Tibial nerve (tissue), 4 donors: Measurements from ENCODE around the gene EBF3. TPM values are rescaled to one million over a fixed set of nuclear protein-coding genes. Genes with fewer than 3 reads are reported as not detected.

ENCODE experiments used
- DNase-seq, 2 donors: peaks; one replicate each; pipeline ENCODE4 v3.0.0-alpha.2; 2019; ENCODE audit warnings: low spot score in 2 of 2
- H3K27ac ChIP-seq, 4 donors: fragments of 200-600 bp; sonication (generic) in 3 of 4; one replicate each; pipeline ENCODE4 v1.5.1; 2017 to 2019; ENCODE audit warnings: mild to moderate bottlenecking in 1 of 4
- H3K27me3 ChIP-seq, 2 donors: fragments of 200-600 bp; sonication (generic) in 1 of 2; one replicate each; pipeline versions ENCODE4 v1.5.1 to v1.6.0; 2017 to 2019
- H3K36me3 ChIP-seq, 3 donors: fragments of 200-600 bp; sonication (generic); one replicate each; pipeline ENCODE4 v1.5.1; 2018 to 2019
- H3K4me1 ChIP-seq, 4 donors: fragments of 200-600 bp; sonication (generic) in 3 of 4; one replicate each; pipeline ENCODE4 v1.5.1; 2017 to 2019
- H3K4me3 ChIP-seq, 4 donors: fragments of 200-600 bp; sonication (generic) in 3 of 4; one replicate each; pipeline ENCODE4 v1.5.1; 2017 to 2019; ENCODE audit warnings: mild to moderate bottlenecking in 1 of 4, moderate library complexity in 1 of 4
- H3K9me3 ChIP-seq, 4 donors: fragments of 200-600 bp; sonication (generic) in 3 of 4; one replicate each; pipeline ENCODE4 v1.5.1; 2017 to 2019
- CTCF ChIP-seq, 5 experiments: fragments of 200-600 bp in 3 of 5; fragments of 450-650 bp in 2 of 5; sonication (generic) in 3 of 5; IDR thresholded peaks; one replicate each; pipeline ENCODE4 v1.5.1; 2016 to 2019; ENCODE audit warnings: antibody characterized with exemption in 5 of 5, mild to moderate bottlenecking in 3 of 5, moderate library complexity in 2 of 5
- EP300 ChIP-seq, 2 donors: sonication (generic); formaldehyde crosslinking; IDR thresholded peaks; one replicate each; pipeline ENCODE4 v1.6.1; 2017; ENCODE audit warnings: antibody characterized with exemption in 2 of 2, mild to moderate bottlenecking in 1 of 2
- POLR2A ChIP-seq, 2 donors: fragments of 450-650 bp; IDR thresholded peaks; one replicate each; pipeline ENCODE4 v1.6.1; 2017; ENCODE audit warnings: antibody characterized with exemption in 2 of 2, mild to moderate bottlenecking in 2 of 2, moderate library complexity in 2 of 2
- WGBS, 2 donors: methylation state at CpG; one replicate each; pipeline ENCODE4 v1.1.5; 2018; 5-methylcytosine and 5-hydroxymethylcytosine counted together
- total RNA-seq, 4 donors: library from RNA; depleted of rRNA; stranded (reverse); fragments of >200 nt; gene quantifications; one replicate each; pipeline ENCODE4 v1.1.0, GENCODE V29; 2016

Gene EBF3
- total RNA-seq, 4 donors from 2014 or later, result 27.3 to 41.0 (median 31.2) TPM

GRCh38 chr10:129919358-129919757, 44.7 kb downstream of the EBF3 start:
- H3K36me3 ChIP-seq, result no peaks in the 10 kb centered on the region
- no peak overlapping the region for H3K27ac ChIP-seq
- TF ChIP-seq CTCF (IDR thresholded peaks at IDR 0.05) (no peak), POLR2A (IDR thresholded peaks at IDR 0.05) (no peak), EP300 (IDR thresholded peaks at IDR 0.05) (no peak)
- no peak overlapping the region for H3K4me3 ChIP-seq
- 85 to 98% methylated on average over 4 of the region's 4 CpGs for WGBS, 2 donors
- no peaks in the 10 kb centered on the region for H3K9me3 ChIP-seq
- H3K4me1 ChIP-seq, result peaks cover 0 to 17% (median 0%) of the 10 kb centered on the region in 4 donors
- H3K27me3 ChIP-seq, result no peaks in the 10 kb centered on the region
- DNase-seq, result no peak

GRCh38 chr10:129918836-129919235, 45.2 kb downstream of the EBF3 start:
- TF ChIP-seq EP300 (IDR thresholded peaks at IDR 0.05), result no peak
- TF ChIP-seq POLR2A (IDR thresholded peaks at IDR 0.05), result no peak
- TF ChIP-seq CTCF (IDR thresholded peaks at IDR 0.05), result no peak
- Histone ChIP-seq H3K36me3 (no peaks in the 10 kb centered on the region), H3K4me1 (peaks cover 0 to 21% (median 0%) of the 10 kb centered on the region in 4 donors), H3K4me3 (no peak overlapping the region), H3K9me3 (no peaks in the 10 kb centered on the region), H3K27ac (no peak overlapping the region), H3K27me3 (no peaks in the 10 kb centered on the region)
- WGBS, 2 donors, result 81 to 92% methylated on average over 8 of the region's 8 CpGs
- no peak for DNase-seq

- no peak for DNase-seq
- no peaks in the 10 kb centered on the region for H3K36me3 ChIP-seq
- no peak overlapping the region for H3K27ac ChIP-seq
- TF ChIP-seq EP300 (IDR thresholded peaks at IDR 0.05) (no peak), POLR2A (IDR thresholded peaks at IDR 0.05) (no peak), CTCF (IDR thresholded peaks at IDR 0.05) (no peak)
- WGBS, 2 donors, result 84 to 89% methylated on average over 9 of the region's 9 CpGs
- no peak overlapping the region for H3K4me3 ChIP-seq
- no peaks in the 10 kb centered on the region for H3K9me3 ChIP-seq
- no peaks in the 10 kb centered on the region for H3K27me3 ChIP-seq
- H3K4me1 ChIP-seq, result peaks cover 0 to 24% (median 0%) of the 10 kb centered on the region in 4 donors
Observed at GRCh38 chr10:129918401-129918800, 45.7 kb downstream of the EBF3 start.

- no peaks in the 10 kb centered on the region for H3K36me3 ChIP-seq
- no peaks in the 10 kb centered on the region for H3K9me3 ChIP-seq
- H3K4me3 ChIP-seq, result no peak overlapping the region
- no peak overlapping the region for H3K27ac ChIP-seq
- no peak for TF ChIP-seq POLR2A (IDR thresholded peaks at IDR 0.05)
- no peak for TF ChIP-seq CTCF (IDR thresholded peaks at IDR 0.05)
- TF ChIP-seq EP300 (IDR thresholded peaks at IDR 0.05), result no peak
- peaks cover 0 to 26% (median 0%) of the 10 kb centered on the region in 4 donors for H3K4me1 ChIP-seq
- 85 to 90% methylated on average over 3 of the region's 3 CpGs for WGBS, 2 donors
- DNase-seq, result no peak
- no peaks in the 10 kb centered on the region for H3K27me3 ChIP-seq
Observed at GRCh38 chr10:129917936-129918335, 46.1 kb downstream of the EBF3 start.

GRCh38 chr10:129916506-129916995, 47.5 kb downstream of the EBF3 start:
- H3K4me1 ChIP-seq, result peaks cover 0 to 39% (median 0%) of the 10 kb centered on the region in 4 donors
- no peaks in the 10 kb centered on the region for H3K9me3 ChIP-seq
- no peak overlapping the region for H3K27ac ChIP-seq
- TF ChIP-seq POLR2A (IDR thresholded peaks at IDR 0.05), result no peak
- no peak for TF ChIP-seq CTCF (IDR thresholded peaks at IDR 0.05)
- TF ChIP-seq EP300 (IDR thresholded peaks at IDR 0.05), result no peak
- H3K27me3 ChIP-seq, result no peaks in the 10 kb centered on the region
- WGBS, 2 donors, result 73 to 86% methylated on average over 7 of the region's 7 CpGs
- DNase-seq, result no peak
- H3K4me3 ChIP-seq, result no peak overlapping the region
- H3K36me3 ChIP-seq, result no peaks in the 10 kb centered on the region
